B cell (primary cell): ENCODE results near the gene LRP4.

ENCODE experiments used
- CTCF ChIP-seq: fragments of 200-600 bp; IDR thresholded peaks from one replicate; pipeline ENCODE4 v1.8.0; 2022; ENCODE audit warnings: antibody characterized with exemption, mild to moderate bottlenecking
- EZH2 ChIP-seq: IDR thresholded peaks from 2 replicates; pipeline ENCODE4 v1.6.1; 2012; ENCODE audit warnings: borderline replicate concordance, low read depth, mild to moderate bottlenecking, moderate library complexity, low read length; ENCODE audit not compliant: insufficient read depth, poor library complexity, severe bottlenecking

GRCh38 chr11:46892838-46893237 is 25.5 kb downstream of the LRP4 start:
- TF ChIP-seq CTCF, result no peak
- TF ChIP-seq EZH2, result no peak
